GM12878 (cell line): Measurements from ENCODE around the gene HDAC5. TPM values are rescaled to one million over a fixed set of nuclear protein-coding genes. Genes with fewer than 3 reads are reported as not detected.

ENCODE experiments used
- BACH1 ChIP-seq: fragments of 450-650 bp; IDR thresholded peaks from 2 replicates; pipeline ENCODE4 v1.6.1; 2017; ENCODE audit warnings: mild to moderate bottlenecking, borderline replicate concordance
- CBX5 ChIP-seq: sonication (generic); IDR thresholded peaks from 2 replicates; pipeline ENCODE4 v1.6.1; 2016; ENCODE audit warnings: low read depth, moderate library complexity, mild to moderate bottlenecking, inconsistent platforms
- FOXK2 ChIP-seq: fragments of 450-650 bp; IDR thresholded peaks from 2 replicates; pipeline ENCODE4 v1.6.1; 2017; ENCODE audit warnings: mild to moderate bottlenecking, moderate library complexity
- HDAC2 ChIP-seq: fragments of 200-600 bp; sonication (generic); IDR thresholded peaks from 2 replicates; pipeline ENCODE4 v1.6.1; 2017
- HDAC6 ChIP-seq: fragments of 200-600 bp; sonication (generic); IDR thresholded peaks from one replicate; pipeline ENCODE4 v1.8.0; 2017; ENCODE audit warnings: antibody characterized with exemption; ENCODE audit not compliant: unreplicated experiment
- JUND ChIP-seq: IDR thresholded peaks from 2 replicates; pipeline ENCODE4 v1.6.1; 2012; ENCODE audit warnings: low read depth, mild to moderate bottlenecking, low read length, improper control_type of control experiment, moderate library complexity
- MEF2B ChIP-seq: fragments of 450-650 bp; IDR thresholded peaks from 2 replicates; pipeline ENCODE4 v1.6.1; 2018; ENCODE audit warnings: mild to moderate bottlenecking, moderate library complexity; ENCODE audit not compliant: partially characterized antibody, poor library complexity, severe bottlenecking
- RB1 ChIP-seq: fragments of 450-650 bp; formaldehyde crosslinking; IDR thresholded peaks from 2 replicates; pipeline ENCODE4 v1.6.1; 2017; ENCODE audit warnings: mild to moderate bottlenecking, borderline replicate concordance
- RBBP5 ChIP-seq: fragments of 200-600 bp; sonication (generic); conservative IDR thresholded peaks from 2 replicates; pipeline ENCODE4 v1.6.1; 2016
- TBL1XR1 ChIP-seq: IDR thresholded peaks from 2 replicates; pipeline ENCODE4 v1.6.1; 2012; ENCODE audit warnings: low read depth, low read length, improper control_type of control experiment
- ZBED1 ChIP-seq: IDR thresholded peaks from 2 replicates; pipeline ENCODE4 v1.6.1; 2016; ENCODE audit warnings: borderline replicate concordance
- polyA plus RNA-seq, 11 experiments: library from polyadenylated mRNA; depleted of rRNA in 4 of 11; unstranded in 6 of 11; stranded (reverse) in 5 of 11; fragments of >200 nt; fragmentation: Nextera tagmentation in 4 of 11; fragmentation: Illumina TruSeq in 1 of 11; extraction: Ambion mirVana in 4 of 11; extraction: Trizol in 1 of 11; gene quantifications; 1 replicate in 1 of 11; 2 replicates in 10 of 11; pipeline versions ENCODE4 v1.2.1 to v1.2.3, GENCODE V29; 2011 to 2016; ENCODE audit warnings: inconsistent platforms in 2 of 11, missing spikeins in 2 of 11, low read depth in 1 of 11
- total RNA-seq, 4 experiments: library from RNA; depleted of rRNA in 3 of 4; stranded (reverse); fragments of >200 nt in 3 of 4; fragmentation: Illumina TruSeq in 1 of 4; extraction: Trizol in 1 of 4; gene quantifications; 2 replicates each; pipeline versions ENCODE4 v1.2.1 to v1.2.3, GENCODE V29; 2013 to 2021
- TF ChIP-seq, protein P1 (sequence below): fragments of 450-650 bp; IDR thresholded peaks from 2 replicates; pipeline ENCODE4 v1.6.1; 2017; ENCODE audit warnings: mild to moderate bottlenecking
- TF ChIP-seq, protein P2 (sequence below): IDR thresholded peaks from 2 replicates; pipeline ENCODE4 v1.6.1; 2012; ENCODE audit warnings: low read depth, low read length, improper control_type of control experiment

The HDAC5 gene
- total and polyA plus RNA-seq, 10 of the 15 experiments (the other 5 are each of a cell fraction or from before 2014, with no cell fraction given) = 1.1 to 58.0 (median 27.3) TPM

DNA sequence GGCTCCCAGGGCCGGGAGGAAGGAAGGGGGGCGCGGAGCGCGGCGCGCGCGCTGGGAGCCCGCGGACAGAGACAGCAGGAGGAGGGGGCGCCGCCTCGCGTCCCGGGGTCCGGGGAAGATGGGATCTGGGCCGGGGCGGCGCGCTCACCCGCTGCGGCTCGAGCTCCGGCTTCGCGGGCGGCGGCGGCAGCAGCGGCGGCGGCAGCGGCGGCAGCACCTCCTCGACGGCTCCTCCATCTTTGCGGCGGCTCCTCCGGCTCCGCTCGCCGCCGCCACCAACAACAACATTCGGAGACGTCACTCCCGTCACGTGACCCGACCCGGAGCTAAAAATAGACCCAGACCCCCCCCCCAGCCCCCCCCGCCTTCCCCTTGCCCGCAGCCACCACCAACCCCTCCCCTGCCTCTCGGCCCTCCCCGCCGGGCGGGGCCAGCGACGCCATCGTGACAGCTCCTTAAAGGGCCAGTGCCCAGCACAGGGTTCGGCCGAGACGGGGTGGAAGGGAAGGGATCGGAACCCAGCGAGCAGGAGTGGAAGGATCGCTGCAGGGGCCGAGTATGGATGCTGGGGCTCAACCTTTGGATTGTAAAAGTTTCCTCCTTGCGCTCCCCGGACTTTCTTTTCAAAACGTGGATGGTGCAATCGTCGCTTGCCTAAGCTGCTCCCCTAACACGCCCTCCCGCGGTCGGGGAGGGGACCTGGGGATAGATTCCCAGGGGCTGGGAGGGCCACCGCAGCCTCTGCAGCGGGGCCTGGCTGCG lies at the start of gene HDAC5 (continued):
- TF ChIP-seq CBX5 = no peak
- TF ChIP-seq BACH1 = peak; percentile 85
- peak; percentile 68 for TF ChIP-seq MEF2B
- TF ChIP-seq JUND = no peak
- TF ChIP-seq FOXK2 = no peak
- no peak for TF ChIP-seq ZBED1
- TF ChIP-seq, protein P1, sequence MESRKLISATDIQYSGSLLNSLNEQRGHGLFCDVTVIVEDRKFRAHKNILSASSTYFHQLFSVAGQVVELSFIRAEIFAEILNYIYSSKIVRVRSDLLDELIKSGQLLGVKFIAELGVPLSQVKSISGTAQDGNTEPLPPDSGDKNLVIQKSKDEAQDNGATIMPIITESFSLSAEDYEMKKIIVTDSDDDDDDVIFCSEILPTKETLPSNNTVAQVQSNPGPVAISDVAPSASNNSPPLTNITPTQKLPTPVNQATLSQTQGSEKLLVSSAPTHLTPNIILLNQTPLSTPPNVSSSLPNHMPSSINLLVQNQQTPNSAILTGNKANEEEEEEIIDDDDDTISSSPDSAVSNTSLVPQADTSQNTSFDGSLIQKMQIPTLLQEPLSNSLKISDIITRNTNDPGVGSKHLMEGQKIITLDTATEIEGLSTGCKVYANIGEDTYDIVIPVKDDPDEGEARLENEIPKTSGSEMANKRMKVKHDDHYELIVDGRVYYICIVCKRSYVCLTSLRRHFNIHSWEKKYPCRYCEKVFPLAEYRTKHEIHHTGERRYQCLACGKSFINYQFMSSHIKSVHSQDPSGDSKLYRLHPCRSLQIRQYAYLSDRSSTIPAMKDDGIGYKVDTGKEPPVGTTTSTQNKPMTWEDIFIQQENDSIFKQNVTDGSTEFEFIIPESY = peak; percentile 67; the same call in 1 of the 2 replicates
- TF ChIP-seq, protein P2, sequence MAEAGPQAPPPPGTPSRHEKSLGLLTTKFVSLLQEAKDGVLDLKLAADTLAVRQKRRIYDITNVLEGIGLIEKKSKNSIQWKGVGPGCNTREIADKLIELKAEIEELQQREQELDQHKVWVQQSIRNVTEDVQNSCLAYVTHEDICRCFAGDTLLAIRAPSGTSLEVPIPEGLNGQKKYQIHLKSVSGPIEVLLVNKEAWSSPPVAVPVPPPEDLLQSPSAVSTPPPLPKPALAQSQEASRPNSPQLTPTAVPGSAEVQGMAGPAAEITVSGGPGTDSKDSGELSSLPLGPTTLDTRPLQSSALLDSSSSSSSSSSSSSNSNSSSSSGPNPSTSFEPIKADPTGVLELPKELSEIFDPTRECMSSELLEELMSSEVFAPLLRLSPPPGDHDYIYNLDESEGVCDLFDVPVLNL = no peak
- TF ChIP-seq RB1 = peak; percentile 75
- TF ChIP-seq TBL1XR1 = no peak
- no peak for TF ChIP-seq RBBP5
- no peak for TF ChIP-seq HDAC2
- no peak for TF ChIP-seq HDAC6
